GM19463 (cell line): ENCODE data around the gene GARIN5B.

Experiments used
- ATAC-seq: cut with Tn5 transposase; IDR thresholded peaks from one replicate; pipeline ENCODE4 v1.9.1; 2021; ENCODE audit warnings: mild to moderate bottlenecking, moderate library complexity; ENCODE audit not compliant: unreplicated experiment

The GARIN5B gene

GRCh38 chr19:55372316-55373081 is 9.4 kb upstream of the GARIN5B start:
- no peak for ATAC-seq

GRCh38 chr19:55370305-55370988 is 7.4 kb upstream of the GARIN5B start, which contains the start of gene IL11:
TSS of gene IL11 (minus strand) at chr19:55370463. CDS start at chr19:55370310, 153 bp downstream.
- no peak for ATAC-seq

- ATAC-seq: no peak
Measured at GRCh38 chr19:55369653-55370304, 6.7 kb upstream of the GARIN5B start.

GRCh38 chr19:55368701-55369563 is 5.9 kb upstream of the GARIN5B start:
- ATAC-seq: no peak

- no peak for ATAC-seq
Measured at GRCh38 chr19:55368106-55368505, 5.0 kb upstream of the GARIN5B start.

- no peak for ATAC-seq
Measured at GRCh38 chr19:55366790-55367189, 3.7 kb upstream of the GARIN5B start.

GRCh38 chr19:55365964-55366363 is 2.9 kb upstream of the GARIN5B start:
- no peak for ATAC-seq

- ATAC-seq: no peak
Measured at GRCh38 chr19:55365245-55365644, 2.2 kb upstream of the GARIN5B start.

- no peak for ATAC-seq
Measured at GRCh38 chr19:55362174-55362989, 678 bp downstream of the GARIN5B start.

GRCh38 chr19:55360902-55361301 is 2.2 kb downstream of the GARIN5B start:
- ATAC-seq: no peak

GRCh38 chr19:55358943-55359908 is 3.8 kb downstream of the GARIN5B start:
- no peak for ATAC-seq

- ATAC-seq: no peak
Measured at GRCh38 chr19:55358493-55358892, 4.6 kb downstream of the GARIN5B start.

GRCh38 chr19:55355213-55355821 is 7.7 kb downstream of the GARIN5B start:
- no peak for ATAC-seq

GRCh38 chr19:55354698-55355212 is 8.3 kb downstream of the GARIN5B start, which contains the start of gene COX6B2:
TSS of gene COX6B2 (minus strand) at chr19:55354719. CDS start at chr19:55354521, 198 bp downstream.
- ATAC-seq: no peak

GRCh38 chr19:55353803-55354697 is 9.0 kb downstream of the GARIN5B start:
- no peak for ATAC-seq

- ATAC-seq: no peak
Measured at GRCh38 chr19:55353356-55353802, 9.7 kb downstream of the GARIN5B start.

- ATAC-seq: no peak
Measured at GRCh38 chr19:55352549-55353145, 10.4 kb downstream of the GARIN5B start.
